ENCODE data around the gene APRT.

DNA sequence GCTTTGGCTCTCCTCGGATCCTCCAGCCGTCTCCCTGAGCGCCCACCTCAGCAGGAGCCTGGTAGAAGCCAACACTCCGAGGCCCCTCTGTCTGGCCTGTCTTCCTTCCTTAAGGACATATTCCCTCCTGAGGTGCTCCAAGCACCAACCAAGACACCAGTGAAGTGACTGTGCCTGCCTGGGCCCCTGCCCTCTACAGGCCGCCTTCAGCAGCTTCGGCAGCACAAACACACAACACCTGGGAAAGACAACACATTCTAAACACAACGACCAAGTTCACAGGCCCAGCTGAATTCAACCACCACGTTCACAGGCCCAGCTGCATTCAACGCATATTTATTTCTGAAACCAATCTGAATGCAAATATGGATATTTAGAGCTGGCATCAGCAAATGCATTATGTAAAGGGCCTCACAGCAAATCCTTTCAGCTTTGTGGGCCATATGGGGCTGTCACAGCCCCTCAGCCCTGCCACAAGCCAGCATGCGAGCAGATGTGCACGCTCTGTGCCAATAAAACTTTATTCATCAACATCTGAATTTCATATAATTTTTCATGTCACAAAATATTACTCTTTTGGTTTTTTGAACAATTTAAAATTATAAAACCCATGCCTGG, 32.8 kb upstream of the APRT start:
- TF ChIP-seq EZH2 (IDR thresholded peaks at IDR 0.05; ENCODE audit: low read depth, low read length, severe bottlenecking) (no peak), POLR2AphosphoS5 (IDR thresholded peaks at IDR 0.05; ENCODE audit: low read depth, low read length) (no peak), JUN (IDR thresholded peaks at IDR 0.05; ENCODE audit: low read depth, low read length) (no peak), GTF2F1 (IDR thresholded peaks at IDR 0.05; ENCODE audit: borderline replicate concordance, low read depth, low read length) (no peak), POU5F1 (IDR thresholded peaks at IDR 0.05; ENCODE audit: low read depth, low read length) (no peak), TAF1 (IDR thresholded peaks at IDR 0.05; ENCODE audit: low read depth, low read length) (no peak), YY1 (IDR thresholded peaks at IDR 0.05; ENCODE audit: low read depth, low read length) (no peak), CHD1 (IDR thresholded peaks at IDR 0.05; ENCODE audit: low read depth, low read length) (no peak), EP300 (IDR thresholded peaks at IDR 0.05; ENCODE audit: borderline replicate concordance in 1 of 2, low read depth in 2 of 2, low read length in 2 of 2) (no peak), JUND (IDR thresholded peaks at IDR 0.05; ENCODE audit: low read length) (no peak), RFX5 (IDR thresholded peaks at IDR 0.05; ENCODE audit: borderline replicate concordance, low read depth, low read length) (no peak), TBP (IDR thresholded peaks at IDR 0.05; ENCODE audit: low read depth, low read length) (no peak)
- TF ChIP-seq, protein P1, sequence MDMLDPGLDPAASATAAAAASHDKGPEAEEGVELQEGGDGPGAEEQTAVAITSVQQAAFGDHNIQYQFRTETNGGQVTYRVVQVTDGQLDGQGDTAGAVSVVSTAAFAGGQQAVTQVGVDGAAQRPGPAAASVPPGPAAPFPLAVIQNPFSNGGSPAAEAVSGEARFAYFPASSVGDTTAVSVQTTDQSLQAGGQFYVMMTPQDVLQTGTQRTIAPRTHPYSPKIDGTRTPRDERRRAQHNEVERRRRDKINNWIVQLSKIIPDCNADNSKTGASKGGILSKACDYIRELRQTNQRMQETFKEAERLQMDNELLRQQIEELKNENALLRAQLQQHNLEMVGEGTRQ (IDR thresholded peaks at IDR 0.05; ENCODE audit: low read length): no peak
- TF ChIP-seq, protein P2, sequence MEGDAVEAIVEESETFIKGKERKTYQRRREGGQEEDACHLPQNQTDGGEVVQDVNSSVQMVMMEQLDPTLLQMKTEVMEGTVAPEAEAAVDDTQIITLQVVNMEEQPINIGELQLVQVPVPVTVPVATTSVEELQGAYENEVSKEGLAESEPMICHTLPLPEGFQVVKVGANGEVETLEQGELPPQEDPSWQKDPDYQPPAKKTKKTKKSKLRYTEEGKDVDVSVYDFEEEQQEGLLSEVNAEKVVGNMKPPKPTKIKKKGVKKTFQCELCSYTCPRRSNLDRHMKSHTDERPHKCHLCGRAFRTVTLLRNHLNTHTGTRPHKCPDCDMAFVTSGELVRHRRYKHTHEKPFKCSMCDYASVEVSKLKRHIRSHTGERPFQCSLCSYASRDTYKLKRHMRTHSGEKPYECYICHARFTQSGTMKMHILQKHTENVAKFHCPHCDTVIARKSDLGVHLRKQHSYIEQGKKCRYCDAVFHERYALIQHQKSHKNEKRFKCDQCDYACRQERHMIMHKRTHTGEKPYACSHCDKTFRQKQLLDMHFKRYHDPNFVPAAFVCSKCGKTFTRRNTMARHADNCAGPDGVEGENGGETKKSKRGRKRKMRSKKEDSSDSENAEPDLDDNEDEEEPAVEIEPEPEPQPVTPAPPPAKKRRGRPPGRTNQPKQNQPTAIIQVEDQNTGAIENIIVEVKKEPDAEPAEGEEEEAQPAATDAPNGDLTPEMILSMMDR (IDR thresholded peaks at IDR 0.05; ENCODE audit: control extremely low read depth in 1 of 3, insufficient read depth in 1 of 3, low read depth in 1 of 3, low read length in 3 of 3): peak in 2 of 3 experiments; percentile 35 to 47; a peak in 2 of 4 replicates

All from H1 (cell line).